ENCODE measurements around the gene NSDHL.

GRCh38 chrX:152822383-152823086 is 8.3 kb upstream of the NSDHL start:
- TF ChIP-seq CTCF (conservative IDR thresholded peaks at IDR 0.05; ENCODE audit: low read depth, low read length) (no peak), EZH2 (IDR thresholded peaks at IDR 0.05; ENCODE audit: borderline replicate concordance, low read depth, low read length, poor library complexity, severe bottlenecking) (no peak)
